Erythroblast (primary cell): ENCODE results near the gene RGS16.

Experiments used
- GATA1 ChIP-seq: IDR thresholded peaks from 2 replicates; pipeline ENCODE4 v1.6.1; 2011; ENCODE audit warnings: low read depth, mild to moderate bottlenecking, control low read depth, low read length, moderate library complexity
- POLR2A ChIP-seq: IDR thresholded peaks from 2 replicates; pipeline ENCODE4 v1.6.1; 2011; ENCODE audit warnings: mild to moderate bottlenecking, low read length

DNA sequence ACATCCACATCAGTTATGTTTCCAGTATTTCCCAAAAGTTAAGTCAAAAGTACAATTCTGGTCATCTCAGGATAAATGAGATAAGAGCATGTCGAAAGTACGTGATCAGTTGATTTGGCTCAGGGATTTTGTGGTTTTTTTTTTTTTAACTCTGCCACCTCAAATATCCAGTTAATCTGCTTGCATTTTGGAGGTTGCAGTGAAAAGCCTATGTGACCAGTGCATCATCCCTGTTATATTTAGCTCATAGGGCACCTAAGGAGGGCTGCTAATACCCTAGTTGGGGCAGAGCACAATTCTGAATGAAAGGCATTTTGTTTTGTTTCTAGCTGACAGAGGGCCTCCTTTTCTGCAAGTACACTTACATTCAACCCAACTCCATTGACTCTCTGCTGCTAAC, 31.7 kb upstream of the RGS16 start:
- TF ChIP-seq POLR2A (no peak), GATA1 (no peak)
